Stimulated activated CD4-positive, alpha-beta T cell treated with anti-CD3 and anti-CD28 coated beads, Interleukin-2, amount 100 ng/mL, for 4 hours (primary cell): ENCODE results near the gene GTPBP1.
A peak's percentile ranks its signal among the peaks of the same experiment; 100 is the strongest.

ENCODE experiments used
- DNase-seq: peaks from one replicate; pipeline ENCODE4 v3.0.0-alpha.2; 2020; ENCODE audit warnings: low read depth

The GTPBP1 gene

DNA sequence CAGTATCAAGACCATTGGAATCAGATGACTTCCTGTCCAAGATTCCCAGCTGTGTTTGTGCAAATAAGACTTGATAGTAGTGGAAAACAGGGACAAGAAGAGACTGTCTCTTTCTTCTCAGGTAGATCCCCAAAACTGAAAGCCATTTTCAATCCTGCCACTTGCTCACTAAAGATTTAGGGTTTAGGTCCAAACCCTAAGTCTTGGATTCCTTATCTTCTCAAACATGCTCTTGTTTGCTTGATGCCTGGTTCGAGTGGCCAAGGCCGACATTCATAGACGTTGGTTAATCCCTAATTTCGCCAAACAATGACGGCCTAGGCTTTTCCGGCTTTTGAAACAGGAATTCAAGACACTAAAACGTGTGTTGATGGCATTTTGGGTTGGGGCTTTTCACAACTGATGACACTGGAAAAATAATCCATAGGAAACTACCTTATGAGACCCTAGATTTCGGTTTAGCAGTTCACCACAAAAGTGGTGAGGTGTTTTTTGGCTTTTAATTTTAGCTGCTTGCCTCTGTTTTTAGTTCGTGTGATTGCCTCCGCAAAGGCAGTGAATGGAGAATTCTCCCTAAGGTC, 1.0 kb upstream of the GTPBP1 start:
- DNase-seq, result no peak

DNA sequence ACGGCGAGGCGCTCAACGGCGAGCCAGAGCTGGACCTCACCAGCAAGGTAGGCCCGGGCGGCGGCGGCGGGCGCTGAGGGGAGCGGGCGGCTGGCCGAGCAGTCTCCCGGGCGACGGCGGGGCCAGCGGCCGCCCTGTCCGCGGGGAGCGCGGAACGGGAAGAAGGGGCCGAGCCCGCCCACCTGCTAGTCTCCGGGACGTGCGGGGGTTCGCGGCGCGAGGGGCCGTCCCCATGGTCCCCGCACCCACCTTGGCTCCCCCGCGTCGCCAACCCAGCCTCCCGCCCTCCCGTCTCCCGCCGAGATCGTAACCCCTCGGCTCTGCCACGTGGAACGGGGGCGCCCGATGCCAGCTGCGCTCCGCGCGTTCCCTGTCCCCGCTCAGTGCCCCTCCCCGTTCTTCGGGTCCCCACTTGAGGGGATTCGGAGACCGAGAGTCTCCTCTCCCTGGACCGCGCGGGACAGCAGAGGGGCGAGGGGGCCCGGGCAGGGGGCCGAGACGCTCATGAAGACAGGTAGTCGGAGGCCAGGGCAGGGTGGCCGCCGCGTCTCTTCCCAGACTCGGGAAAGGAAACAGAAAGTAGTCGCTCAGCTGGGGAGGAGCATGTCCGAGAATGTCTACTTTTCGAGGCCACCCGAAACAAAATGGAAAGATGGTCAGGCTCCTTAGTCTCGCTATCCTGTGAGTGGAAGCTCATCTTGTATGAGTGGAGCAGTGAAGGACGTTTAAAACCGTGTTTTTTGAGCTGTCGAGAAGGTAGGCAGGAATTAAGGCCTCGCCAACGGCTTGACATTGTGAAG, 557 bp downstream of the GTPBP1 start:
- peak; percentile 34 for DNase-seq

DNA sequence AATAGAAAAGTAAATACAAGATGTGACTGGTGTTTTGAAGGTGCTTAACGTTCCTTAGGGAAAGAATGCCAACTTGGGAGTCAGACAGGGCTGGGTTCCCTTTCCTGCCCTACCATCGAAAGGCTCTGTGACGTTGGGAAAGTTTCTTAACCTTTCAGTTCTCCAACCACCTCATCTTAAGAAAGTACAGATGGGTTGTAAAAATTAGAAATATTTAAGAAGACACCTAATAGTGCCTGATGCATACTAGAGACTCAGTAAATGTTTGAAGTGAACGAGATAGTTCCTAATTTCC, 1.1 kb downstream of the GTPBP1 start:
- no peak for DNase-seq

GRCh38 chr22:38707346-38707745, 1.6 kb downstream of the GTPBP1 start:
- no peak for DNase-seq

GRCh38 chr22:38707984-38708383, 2.2 kb downstream of the GTPBP1 start:
- no peak for DNase-seq

DNA sequence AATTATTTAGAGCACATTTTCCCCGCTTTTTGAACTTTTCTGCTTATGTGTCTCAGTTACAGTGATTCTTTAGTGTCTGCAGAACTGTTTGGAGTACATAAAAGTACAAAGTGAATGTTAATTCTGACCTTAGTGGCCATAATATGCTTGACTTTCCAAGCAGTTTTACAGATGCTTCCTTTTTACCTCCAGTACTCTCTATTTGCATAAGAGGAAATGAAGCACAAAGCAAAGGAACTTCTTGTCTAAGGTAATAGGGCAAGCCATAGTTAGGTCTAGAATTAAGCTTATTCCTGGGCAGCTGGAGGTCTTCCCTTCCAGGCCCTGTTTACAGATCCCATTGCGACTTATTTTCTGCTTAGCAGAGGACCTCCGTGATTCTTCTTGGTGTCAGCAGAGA, 3.6 kb downstream of the GTPBP1 start:
- no peak for DNase-seq

DNA sequence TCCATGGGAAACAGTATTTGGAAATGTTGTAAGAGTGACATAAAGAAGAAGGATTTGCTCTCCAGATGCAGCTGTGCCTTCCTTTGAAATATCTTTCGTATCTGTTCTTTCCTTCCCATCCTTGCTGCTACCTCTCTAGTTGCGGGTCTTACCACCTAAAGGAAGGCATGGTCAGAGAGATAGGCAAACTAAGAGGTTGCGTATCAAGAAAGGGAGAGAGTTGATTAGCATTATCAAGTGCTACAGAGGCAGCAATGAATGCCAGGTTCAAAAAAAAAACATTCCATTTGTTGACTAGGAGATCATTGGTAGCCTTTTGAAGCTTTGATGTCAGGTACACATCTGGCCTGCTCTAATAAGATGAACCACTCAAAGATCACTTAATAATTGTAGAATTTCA, 4.6 kb downstream of the GTPBP1 start:
- DNase-seq, result no peak

- no peak for DNase-seq
These were observed 5.1 kb downstream of the GTPBP1 start for GRCh38 chr22:38710866-38711265.

DNA sequence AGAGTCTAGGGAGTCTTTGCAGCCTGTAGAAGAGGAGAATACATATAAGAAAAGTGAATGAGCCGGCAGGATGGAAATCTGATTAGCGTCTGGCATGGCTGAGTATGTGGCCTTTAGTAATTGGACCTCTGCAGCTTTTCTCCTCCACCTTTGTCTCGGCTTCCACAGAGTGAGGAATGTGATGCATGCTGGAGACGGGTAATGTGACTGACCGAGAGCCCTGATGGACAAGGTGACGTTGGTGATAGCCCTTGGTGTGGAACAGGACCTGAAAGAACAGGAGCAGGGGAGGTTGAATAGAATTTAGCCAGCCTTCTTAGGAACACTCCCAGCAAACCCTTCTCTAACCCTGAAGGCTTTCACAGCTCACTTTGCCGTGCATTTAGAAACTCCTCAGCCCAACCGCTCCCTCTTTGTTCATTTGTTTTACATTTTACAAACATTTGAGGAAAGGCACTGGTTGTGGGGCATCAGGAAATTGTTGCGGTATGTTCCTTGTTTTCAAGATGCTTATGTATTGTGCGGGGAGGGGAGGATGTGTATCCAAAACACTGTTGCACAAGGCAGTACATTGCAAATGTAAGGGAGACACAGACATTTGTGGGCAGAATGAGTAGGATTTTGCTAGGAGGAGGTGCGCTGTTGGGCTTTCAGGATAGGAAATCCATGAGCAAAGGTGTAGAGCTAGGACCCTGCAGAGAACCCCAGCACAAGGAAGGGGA, 6.9 kb downstream of the GTPBP1 start:
- DNase-seq, result no peak

GRCh38 chr22:38713921-38714320, 8.2 kb downstream of the GTPBP1 start:
- DNase-seq, result no peak

GRCh38 chr22:38715176-38715764, 9.5 kb downstream of the GTPBP1 start:
- no peak for DNase-seq

DNA sequence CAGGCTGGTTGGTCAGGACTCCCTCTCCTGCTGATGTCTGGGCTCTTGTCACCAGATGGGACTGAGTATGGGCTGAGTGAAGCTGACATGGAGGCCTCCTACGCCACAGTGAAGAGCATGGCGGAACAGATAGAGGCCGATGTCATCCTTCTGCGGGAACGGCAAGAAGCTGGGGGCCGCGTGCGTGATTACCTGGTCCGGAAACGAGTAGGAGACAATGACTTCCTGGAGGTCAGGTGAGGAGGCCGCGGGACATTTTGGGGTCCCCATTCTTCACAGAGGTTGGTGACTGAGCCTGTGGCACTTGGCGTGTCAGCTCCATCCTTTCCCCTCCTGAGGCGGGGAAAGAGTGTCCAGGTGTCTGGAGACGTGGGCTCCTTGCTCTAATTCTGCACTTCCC, 10.1 kb downstream of the GTPBP1 start:
- DNase-seq, result no peak

DNA sequence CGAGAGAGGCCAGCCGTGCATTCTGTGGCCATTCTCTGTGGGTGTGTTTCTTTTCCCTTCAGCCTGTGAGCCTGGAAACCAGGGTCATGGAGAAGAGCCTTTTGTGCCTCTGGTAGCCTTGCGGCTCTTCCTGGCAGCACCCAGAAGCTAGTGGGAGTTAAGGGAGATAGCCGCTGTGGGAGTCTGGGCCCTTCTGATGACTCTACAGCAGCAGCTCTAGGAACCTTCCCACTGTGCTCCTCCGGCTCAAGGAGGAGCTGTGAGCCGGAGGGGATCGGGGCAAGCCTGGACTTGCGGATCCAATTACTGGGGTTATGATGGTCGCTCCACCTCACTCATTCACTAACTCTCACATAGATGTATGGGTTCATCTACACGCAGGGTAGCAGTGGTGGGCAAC, 10.5 kb downstream of the GTPBP1 start:
- no peak for DNase-seq

GRCh38 chr22:38716826-38717225, 11.1 kb downstream of the GTPBP1 start:
- DNase-seq, result no peak

GRCh38 chr22:38717244-38717643, 11.5 kb downstream of the GTPBP1 start:
- DNase-seq, result no peak

DNA sequence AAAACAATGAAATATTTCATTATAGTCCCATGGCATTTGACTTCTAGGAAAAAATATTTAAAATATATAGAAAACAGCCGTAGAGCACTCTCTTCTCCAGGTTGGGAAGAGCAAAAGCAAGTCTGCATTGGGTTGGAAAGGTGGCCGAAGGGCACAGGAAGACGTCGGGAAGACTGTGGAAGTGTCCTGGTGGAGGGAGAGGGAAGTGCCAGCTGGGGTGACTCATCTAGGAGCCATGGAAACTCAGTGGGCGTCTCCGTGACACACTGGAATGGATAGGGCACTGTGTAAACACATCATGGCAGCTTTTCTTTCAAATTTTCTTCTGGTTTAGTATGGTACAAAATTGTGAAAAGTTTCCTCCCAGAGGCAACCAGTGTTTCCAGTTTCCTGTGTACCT, 12.7 kb downstream of the GTPBP1 start:
- no peak for DNase-seq

DNA sequence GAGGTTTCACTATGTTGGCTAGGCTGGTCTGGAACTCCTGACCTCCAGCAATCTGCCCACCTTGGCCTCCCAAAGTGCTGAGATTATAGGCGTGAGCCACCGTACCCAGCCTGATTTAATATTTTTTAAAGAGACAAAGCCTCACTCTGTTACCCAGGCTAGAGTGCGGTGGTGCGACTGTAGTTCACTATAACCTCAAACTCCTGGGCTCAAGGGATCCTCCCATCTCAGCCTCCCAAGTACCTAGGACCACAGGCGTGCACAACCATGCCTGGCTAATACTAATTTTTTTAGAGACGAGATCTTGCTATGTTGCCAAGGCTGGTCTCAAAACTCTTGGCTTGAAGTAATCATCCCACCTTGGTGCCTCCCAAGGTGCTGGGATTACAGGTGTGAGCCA, 13.5 kb downstream of the GTPBP1 start:
- no peak for DNase-seq

GRCh38 chr22:38720350-38720749, 14.6 kb downstream of the GTPBP1 start:
- no peak for DNase-seq

- no peak for DNase-seq
These were observed 15.8 kb downstream of the GTPBP1 start for GRCh38 chr22:38721551-38721950.

DNA sequence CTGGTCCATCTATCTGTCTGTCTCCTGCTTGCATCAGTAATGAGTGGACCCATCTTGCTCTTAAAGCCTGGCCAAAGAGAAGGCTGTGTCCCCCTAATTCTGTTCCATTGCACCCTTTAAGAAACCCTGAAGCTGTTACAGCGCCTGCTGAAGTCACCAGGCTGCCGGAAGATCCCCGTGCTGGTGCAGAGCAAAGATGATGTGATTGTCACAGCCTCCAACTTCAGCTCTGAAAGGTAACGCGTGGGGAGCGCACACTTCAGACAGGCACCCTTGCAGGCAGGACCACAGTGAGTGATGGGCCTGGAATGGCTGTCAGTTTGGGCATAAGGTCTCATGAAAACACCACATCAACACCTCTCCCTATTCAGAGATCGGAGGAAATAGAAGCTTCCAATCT, 18.4 kb downstream of the GTPBP1 start:
- DNase-seq, result no peak

- DNase-seq, result no peak
These were observed 19.3 kb downstream of the GTPBP1 start for GRCh38 chr22:38724926-38725571.

DNA sequence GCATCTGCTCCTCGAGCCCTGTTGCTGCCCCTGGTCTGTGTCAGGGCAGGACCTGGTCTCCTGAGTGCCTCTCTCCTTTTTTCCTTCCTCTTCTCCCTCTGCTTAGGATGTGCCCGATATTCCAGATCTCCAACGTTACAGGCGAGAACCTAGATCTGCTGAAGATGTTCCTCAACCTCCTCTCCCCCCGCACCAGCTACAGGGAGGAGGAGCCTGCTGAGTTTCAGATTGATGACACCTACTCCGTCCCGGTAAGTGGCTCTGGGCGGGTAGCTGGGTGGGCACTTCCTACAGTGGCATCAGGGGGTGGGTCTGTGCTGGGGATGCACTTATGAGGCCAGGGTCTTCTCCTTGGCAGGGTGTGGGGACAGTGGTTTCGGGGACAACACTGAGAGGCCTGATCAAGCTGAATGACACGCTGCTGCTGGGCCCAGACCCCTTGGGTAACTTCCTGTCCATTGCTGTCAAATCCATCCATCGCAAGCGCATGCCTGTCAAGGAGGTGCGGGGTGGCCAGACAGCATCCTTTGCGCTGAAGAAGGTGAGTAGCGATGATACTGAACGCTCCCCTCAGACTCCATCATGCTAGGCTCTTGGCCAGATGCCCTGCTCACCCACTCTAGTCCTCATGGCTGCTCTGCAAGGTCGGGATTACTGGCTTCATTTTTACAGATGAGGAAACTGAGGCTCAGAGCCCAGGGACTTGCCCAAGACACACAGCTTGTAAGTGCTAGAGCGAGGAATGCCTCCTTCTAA, 20.3 kb downstream of the GTPBP1 start:
- DNase-seq, result no peak
